ENCODE measurements around the gene AGBL3.

Gene AGBL3

GRCh38 chr7:135181929-135182678 lies 195.8 kb downstream of the AGBL3 start:
- Histone ChIP-seq H3K4me3 (ENCODE audit: low read depth in 1 of 2, low read length in 1 of 2) (no peak overlapping the region), H3K27ac (no peak overlapping the region), H3K4me1 (ENCODE audit: control insufficient read depth in 1 of 2, insufficient read depth in 1 of 2, low read depth in 1 of 2, low read length in 1 of 2) (no peaks in the 10 kb centered on the region), H3K27me3 (no peaks in the 10 kb centered on the region), H3K36me3 (peaks cover 38% of the 10 kb centered on the region), H3K9me3 (peaks cover 31% of the 10 kb centered on the region)
- TF ChIP-seq CTCF (IDR thresholded peaks at IDR 0.05): no peak

GRCh38 chr7:135183478-135183877 lies 197.2 kb downstream of the AGBL3 start:
- Histone ChIP-seq H3K4me3 (ENCODE audit: low read depth in 1 of 2, low read length in 1 of 2) (no peak overlapping the region), H3K9me3 (peaks cover 31% of the 10 kb centered on the region), H3K36me3 (peaks cover 52% of the 10 kb centered on the region), H3K4me1 (ENCODE audit: control insufficient read depth in 1 of 2, insufficient read depth in 1 of 2, low read depth in 1 of 2, low read length in 1 of 2) (no peaks in the 10 kb centered on the region), H3K27ac (no peak overlapping the region), H3K27me3 (no peaks in the 10 kb centered on the region)
- TF ChIP-seq CTCF (IDR thresholded peaks at IDR 0.05): no peak

- Histone ChIP-seq H3K27me3 (no peaks in the 10 kb centered on the region), H3K9me3 (peaks cover 31% of the 10 kb centered on the region), H3K4me1 (ENCODE audit: control insufficient read depth in 1 of 2, insufficient read depth in 1 of 2, low read depth in 1 of 2, low read length in 1 of 2) (no peaks in the 10 kb centered on the region), H3K27ac (no peak overlapping the region), H3K4me3 (ENCODE audit: low read depth in 1 of 2, low read length in 1 of 2) (no peak overlapping the region), H3K36me3 (peaks cover 61% of the 10 kb centered on the region)
- TF ChIP-seq CTCF (IDR thresholded peaks at IDR 0.05): no peak
These were observed 198.0 kb downstream of the AGBL3 start for GRCh38 chr7:135184254-135184841.
